NCI-H2227 (cell line): ENCODE data around the gene TSKU.

ENCODE experiments used
- DNase-seq: peaks from one replicate; lab custom pipeline; 2025; ENCODE audit not compliant: unreplicated experiment; lab: John Stamatoyannopoulos, UW

Gene TSKU

DNA sequence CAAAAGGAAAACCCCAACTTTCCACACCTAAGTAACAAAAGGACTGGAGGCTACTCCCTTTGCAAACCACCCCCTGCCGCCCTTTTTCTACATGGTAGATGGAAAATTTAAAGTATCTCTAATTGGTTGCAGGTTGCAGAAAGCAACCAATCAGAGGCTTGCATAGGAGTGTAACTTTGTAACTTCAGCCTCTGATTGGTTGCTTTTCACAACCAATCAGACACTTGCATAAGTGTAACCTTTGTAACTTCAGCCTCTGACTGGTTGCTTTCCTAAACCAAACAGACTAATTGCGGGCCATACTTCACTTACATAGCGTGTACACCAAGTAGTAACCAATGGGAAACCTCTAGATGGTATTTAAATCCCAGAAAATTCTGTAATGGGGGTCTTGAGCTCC is 60.8 kb downstream of the TSKU start:
- no peak for DNase-seq

GRCh38 chr11:76844511-76844910 is 61.4 kb downstream of the TSKU start:
- no peak for DNase-seq

GRCh38 chr11:76845069-76845468 is 61.9 kb downstream of the TSKU start:
- no peak for DNase-seq

GRCh38 chr11:76846441-76846840 is 63.3 kb downstream of the TSKU start:
- DNase-seq: no peak
